HG03575 (cell line): ENCODE results near the gene C2orf76.
A peak's percentile ranks its signal among the peaks of the same experiment; 100 is the strongest.
"Not testable (repeated sequence)": the region's sequence is repeated elsewhere in the genome, so short reads cannot be mapped to it uniquely, and the experiment has no call there.

Experiments
- ATAC-seq: cut with Tn5 transposase; IDR thresholded peaks from one replicate; pipeline ENCODE4 v1.9.1; 2021; ENCODE audit not compliant: unreplicated experiment, insufficient number of reproducible peaks, low FRiP score; ENCODE audit errors: extremely low read depth

Gene C2orf76

DNA sequence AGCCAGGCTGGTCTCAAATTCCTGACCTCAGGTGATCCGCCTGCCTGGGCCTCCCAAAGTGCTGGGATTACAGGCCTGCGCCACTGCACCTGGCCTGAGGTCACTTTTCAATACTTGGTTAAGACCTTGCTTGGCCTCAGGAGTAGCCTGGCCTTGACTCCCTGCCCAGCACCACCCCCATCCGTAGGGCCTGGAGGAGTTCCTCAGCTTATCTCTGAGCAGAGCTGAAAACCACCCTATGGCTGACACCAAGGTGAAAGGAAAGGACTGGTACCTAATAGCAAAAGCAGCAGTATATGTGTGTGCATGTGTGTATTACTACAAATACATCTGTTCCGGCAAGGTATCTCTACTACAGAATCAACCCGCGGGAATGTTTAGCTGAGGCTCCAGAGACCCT lies 87.0 kb downstream of the C2orf76 start:
- ATAC-seq, result no peak

DNA sequence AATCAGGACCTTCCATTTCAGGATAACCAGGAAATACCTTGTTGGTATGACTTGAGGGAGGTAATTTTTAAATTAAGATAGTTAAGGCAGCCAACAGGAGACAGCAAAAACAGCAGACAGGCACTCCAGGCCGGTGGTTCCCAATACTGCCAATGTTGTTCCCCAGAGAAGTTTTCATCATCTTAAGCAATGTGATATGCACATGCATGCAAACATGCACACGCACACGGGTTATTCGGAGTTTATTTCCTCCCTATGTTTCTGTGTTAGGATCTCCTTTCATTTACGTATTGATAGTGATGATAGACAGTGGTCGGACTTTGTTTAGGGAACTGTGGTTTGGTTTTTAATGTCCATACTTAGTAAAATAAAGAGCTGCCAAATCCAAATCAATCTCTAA lies 87.7 kb downstream of the C2orf76 start:
- ATAC-seq, result no peak

DNA sequence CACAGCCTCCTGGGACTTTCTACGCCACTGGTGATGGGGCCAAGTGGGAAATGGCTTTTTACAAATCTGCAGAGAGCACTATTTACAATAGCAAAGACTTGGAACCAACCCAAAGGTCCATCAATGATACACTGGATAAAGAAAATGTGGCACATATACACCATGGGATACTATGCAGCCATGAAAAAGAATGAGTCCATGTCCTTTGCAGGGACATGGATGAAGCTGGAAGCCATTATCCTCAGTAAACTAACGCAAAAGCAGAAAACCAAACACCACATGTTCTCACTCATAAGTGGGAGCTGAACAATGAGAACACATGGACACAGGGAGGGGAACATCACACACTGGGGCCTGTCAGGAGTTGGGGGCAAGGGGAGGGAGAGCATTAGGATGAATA lies 88.2 kb downstream of the C2orf76 start:
- not testable (repeated sequence) for ATAC-seq

DNA sequence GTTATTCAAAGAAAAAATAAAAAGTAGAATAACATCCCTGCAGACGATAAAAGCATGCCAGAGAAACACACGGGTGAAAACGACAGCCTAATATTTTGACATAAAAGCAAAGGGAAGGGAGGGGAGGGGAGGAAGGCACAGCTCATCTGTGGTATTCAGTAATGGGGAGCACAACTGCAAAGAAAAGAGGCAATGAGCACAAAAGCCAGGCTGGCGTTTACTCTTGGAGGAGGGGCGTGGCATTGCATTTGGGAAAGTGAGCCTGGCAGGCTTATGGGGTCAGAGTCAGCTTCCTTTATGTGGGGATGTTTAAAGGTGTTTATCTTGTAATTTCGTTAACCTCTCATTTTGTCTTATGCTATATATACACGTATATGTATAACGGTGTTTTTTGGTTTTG lies 89.8 kb downstream of the C2orf76 start:
- ATAC-seq, result no peak

DNA sequence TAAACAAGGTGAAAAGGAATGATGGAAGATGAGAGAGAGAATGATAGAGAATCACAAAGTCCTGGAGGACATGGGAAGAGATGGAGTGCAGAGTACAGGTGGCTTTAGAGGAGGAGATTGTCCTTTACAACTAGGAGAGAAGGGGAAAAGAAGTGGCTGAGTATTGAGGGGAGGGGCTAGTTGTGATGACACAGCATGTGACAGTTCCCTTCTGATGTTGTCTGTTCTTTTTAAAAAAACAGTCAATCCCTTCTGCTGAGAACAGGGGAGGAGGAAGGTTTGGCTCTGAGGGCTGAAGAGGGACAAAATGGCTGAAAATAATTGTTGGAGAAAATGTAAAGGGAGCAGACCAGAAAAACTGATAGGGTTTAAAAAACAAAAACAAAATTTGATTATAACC lies 99.0 kb downstream of the C2orf76 start:
- no peak for ATAC-seq

DNA sequence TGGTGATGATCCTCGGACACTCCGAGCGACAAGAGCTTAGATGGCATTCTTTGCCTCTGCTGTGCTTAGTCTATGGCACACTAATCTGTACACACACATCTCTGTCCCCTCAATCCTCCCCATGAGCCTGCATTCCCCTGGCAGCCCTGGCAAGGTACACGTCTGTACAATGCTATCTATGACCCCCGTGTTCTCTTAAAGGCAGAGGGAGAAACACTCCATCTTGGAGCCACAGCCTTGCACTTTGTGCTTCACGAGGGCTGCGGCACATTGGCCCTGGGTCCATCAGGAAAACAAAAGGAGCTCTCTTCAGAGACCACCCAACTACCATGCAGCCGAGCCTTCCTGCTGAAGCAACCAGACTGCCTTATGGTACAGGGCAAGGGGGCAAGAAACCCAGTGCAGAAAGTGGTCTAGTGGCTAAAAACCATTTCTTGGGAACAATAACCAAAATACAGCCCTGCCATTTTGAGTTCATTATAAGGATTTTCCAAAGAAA lies 100.5 kb downstream of the C2orf76 start:
- ATAC-seq, result no peak

DNA sequence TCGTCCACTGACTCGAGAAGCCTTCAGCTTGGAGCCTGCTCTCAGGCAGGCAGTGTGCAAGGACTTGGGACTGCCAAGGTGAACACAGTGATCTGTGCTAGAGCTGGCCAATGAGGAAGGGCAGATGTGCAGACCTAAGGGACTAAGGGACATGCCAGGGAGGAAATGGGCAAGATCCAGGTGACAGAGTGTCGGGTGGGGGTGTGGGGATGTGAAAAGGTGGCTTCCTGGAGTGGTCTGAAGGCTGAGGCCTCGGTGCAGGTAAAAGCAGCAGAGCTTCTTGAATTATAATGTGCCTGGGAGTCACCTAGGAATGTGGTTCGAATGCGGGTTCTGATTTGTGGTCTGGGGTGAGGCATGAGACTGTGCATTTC lies 101.0 kb downstream of the C2orf76 start:
- no peak for ATAC-seq

DNA sequence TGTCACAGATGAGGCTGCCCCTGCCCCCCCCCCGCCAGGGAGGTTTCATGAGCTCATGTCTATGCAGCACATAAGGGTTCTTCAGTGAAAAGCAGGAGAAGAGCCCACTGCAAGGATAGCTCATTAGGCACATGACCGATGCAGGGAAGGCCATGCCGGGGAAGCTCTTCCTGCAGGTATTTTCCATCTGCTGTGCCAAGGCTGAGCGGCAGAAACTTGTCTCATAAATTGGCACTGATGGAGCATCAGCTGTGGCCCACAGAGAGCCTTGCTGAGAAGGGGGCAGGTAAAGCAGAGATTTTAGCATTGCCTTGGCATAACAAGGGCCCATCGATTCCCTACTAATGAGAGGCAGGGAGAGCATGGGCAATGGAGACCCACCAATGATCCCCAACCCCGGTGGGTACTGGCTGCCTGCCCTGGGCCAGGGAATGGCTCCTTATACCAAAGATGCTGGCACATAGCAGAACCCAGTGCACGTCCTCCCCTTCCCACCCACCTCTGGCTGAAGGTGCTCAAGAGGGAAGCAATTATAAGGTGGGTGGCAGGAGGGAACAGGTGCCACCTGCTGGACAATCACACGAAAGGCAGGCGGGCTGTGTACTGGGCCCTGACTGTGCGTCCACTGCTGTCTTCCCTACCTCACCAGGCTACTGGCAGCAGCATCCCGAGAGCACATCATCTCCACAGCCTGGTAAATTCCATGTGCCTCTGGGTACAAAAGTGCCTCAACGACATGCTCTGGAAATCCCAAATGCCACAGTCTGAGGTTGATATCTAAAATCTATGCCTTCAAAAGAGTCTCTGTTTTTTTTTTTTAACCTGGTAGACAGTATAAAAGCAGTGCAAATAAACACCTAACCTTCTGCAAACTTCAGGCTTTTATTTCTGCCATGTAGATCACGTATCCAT lies 101.6 kb downstream of the C2orf76 start:
- peak; percentile 69 for ATAC-seq

DNA sequence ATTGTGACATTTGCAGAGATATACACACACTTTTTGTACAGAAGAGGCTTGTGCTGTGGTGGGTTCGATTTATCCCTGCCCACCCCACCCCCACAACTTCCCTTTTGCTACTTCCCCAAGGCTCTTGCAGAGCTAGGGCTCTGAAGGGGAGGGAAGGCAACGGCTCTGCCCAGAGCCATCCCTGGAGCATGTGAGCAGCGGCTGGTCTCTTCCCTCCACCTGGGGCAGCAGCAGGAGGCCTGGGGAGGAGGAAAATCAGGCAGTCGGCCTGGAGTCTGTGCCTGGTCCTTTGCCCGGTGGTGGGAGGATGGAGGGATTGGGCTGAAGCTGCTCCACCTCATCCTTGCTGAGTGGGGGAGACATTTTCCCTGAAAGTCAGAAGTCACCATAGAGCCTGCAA lies 103.0 kb downstream of the C2orf76 start:
- ATAC-seq, result no peak

DNA sequence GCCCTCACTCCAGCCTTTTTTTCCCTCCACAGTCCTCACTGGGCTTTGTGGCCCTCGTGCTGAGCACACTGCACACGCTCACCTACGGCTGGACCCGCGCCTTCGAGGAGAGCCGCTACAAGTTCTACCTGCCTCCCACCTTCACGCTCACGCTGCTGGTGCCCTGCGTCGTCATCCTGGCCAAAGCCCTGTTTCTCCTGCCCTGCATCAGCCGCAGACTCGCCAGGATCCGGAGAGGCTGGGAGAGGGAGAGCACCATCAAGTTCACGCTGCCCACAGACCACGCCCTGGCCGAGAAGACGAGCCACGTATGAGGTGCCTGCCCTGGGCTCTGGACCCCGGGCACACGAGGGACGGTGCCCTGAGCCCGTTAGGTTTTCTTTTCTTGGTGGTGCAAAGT lies 103.6 kb downstream of the C2orf76 start:
- ATAC-seq, result no peak

DNA sequence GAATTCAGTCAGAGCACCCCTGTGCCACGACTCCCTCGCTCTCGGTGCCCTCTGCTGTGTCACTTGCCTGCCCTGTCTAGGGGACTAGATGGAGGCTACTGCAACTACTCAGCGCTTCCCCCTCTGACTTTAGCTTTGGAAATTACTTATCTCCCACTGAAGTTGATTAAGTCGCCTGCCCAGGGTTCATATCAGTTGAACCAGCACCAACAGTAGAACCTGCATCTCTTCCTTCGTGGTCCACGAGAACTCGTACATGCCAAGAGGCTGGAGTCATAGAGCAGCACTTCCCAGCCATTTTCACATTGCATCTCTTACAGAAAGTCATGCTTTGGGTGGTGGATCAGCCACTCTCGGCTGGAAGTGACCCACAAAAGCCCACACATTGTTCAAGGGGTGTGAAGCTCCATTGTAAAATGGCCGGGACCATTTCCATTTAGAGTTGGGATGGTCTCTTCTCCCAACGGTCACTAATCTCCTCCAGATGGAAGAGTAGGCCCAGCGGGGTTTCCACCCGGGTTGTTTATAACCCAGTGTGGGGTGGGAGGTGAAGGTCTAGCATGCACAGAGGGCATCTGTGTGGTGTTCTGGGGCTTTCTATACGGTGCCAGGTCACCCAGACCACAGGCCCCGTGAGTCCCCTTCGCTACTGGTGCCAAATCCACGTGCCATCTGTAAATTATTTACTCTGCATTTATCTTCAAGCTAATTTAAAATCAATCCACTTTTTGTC lies 105.0 kb downstream of the C2orf76 start:
- no peak for ATAC-seq

DNA sequence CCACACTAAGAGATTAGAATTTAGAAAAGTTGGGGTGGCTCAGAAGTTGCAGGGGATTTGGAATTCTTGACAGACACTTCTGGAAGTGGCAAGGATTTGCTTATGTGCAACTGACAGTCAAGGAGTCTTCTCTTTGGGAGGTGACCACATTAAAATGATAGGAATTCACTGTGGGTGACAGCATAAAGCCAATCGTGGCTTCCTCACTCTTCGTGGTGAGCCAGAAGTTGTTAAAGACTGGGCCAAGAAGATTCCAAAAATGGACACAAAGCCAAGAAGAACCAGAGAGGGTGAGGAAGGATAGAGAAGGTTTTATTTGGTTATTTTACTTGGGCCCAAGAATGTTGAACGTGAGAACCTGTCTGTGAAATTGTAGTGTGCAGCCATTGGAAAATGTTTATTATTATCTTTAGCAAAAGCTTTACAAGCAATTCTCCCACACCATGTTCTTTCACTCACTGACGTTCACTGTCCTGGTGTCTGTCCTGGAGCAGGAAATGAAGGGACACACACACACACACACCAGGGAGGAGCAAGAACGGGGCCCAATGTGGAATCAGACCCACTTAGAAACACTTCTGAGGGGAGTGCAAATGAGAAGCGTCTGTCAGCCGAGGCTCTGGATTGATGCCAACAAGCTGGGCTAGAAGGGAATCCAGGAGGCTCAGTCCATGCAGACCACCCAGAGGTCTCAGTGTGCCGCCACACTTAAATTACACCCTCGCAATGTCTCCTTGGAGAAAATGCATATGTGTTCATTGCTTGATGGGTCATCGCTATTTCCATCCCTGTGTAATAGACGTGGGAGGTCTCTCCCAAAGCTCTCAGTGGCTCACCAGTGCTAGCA lies 105.8 kb downstream of the C2orf76 start:
- ATAC-seq, result no peak

DNA sequence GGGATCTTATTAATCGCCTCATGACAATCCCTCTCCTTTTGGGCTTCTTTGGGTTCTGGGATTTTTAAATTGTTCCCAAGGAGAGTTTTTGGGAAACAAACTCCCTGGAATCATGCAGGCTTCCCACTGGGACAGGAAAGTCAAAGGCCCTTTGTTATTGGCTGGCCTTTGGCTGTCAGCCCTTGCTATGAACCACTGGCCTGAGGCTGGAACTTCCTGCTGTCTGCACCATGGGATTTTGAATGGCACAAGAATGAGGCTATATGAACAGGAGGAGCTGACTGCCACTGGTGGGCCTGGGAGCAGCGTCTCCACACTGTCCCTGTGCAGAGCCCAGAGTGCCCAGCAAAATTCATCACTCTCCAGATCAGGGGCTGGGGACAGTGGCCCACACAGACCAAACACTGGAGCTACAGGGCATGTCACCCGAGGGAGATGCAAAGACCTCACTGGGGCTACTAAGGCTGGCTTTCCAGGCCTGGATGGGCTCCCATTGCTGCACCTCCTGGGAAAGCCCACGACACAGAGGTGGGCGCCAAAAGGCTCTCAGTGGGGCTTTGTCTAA lies 107.3 kb downstream of the C2orf76 start:
- no peak for ATAC-seq

DNA sequence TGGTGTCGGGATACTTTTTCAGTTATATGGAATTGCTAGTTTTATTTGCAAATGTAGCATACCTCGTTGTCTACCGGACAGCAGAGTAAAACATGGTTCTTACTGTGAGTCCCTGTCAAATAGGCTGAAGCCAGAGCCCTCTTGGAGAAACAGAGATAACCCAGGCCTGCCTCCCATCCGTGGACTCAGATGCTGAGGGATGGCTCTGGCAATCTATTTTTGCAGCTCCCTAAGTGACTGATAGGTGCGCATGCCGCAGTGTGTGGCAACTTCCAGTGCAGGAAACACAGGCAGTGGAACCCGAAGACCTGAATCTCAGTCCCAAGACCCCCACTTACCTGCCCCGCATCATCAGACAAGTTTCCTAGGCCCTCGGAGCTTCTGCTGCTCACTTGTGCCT lies 109.4 kb downstream of the C2orf76 start:
- ATAC-seq, result no peak

DNA sequence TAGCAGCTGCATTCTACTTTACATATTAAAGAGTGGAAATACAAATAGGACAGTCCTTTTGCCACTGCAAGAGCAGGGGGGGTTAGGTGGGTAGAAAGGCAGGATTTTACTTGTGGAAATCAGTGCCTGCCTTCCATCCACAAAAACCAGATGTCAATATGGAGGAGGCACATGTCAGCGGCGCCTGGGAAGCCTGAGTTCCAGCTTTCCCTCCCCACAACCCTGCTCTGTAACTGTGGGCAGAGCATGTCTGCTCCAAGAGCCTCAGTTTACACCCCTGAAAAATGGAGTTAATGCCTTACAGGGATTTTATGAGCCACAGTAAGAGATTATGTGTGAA lies 110.1 kb downstream of the C2orf76 start:
- ATAC-seq, result no peak

DNA sequence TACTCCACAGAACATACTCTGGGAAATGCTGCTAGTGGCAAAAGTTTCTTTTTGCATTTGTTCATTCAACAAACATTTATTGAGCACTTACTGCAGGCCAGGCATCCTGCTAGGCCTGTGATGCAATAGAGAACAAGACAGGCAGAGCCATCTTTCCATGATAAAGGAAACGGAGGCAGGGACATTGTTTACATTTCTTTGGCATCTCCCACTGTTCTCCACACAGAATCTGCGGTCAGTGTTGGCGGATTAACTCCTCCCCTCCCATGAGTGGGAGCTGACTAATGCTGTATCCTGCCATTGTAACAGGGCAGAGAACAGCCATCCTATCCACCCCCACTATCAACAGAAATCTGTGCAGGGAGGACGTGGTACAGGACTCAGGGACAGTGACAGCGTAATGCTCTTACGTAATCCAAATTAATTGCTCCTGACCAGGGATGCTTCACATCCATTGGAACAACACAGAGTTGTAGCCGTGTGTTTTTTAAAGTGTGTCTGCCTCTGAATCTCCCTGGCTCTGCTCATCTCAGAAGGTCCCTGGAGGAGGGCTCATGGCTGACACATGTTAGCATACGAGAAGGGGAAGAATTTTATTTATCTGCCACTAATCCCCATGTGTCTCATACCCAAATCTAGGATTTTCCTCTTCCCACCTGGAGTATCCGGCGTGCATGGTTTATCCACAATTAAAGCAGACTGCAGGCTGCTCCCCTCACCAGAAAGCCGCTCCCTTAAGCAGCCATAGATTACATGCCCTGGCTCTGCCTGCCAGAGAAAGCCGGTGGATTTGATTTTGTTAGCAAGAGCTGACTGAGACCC lies 110.7 kb downstream of the C2orf76 start:
- no peak for ATAC-seq

DNA sequence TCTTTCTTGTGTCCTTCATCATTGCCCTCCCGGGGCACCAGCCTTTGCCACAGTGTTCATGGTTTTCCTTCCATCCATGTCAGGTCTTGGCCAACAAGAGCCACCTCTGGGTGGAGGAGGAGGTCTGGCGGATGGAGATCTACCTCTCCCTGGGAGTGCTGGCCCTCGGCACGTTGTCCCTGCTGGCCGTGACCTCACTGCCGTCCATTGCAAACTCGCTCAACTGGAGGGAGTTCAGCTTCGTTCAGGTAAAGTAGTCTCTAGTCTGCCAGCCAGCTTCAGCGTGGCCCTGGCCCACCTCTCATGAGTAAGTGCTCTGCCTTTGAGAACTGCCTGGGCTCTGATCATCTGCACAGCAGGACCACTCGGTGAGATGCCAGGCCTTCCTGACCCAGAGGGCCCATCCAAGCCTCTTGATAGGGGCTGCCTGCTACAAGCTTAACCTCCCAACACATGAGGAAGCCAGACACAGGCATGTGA lies 112.0 kb downstream of the C2orf76 start:
- no peak for ATAC-seq
